OCI-LY7 (cell line): ENCODE results near the gene DPM3. TPM values are rescaled to one million over a fixed set of nuclear protein-coding genes. Genes with fewer than 3 reads are reported as not detected.

ENCODE experiments used
- BruUV-seq: library from RNA; stranded (reverse); fragments of 400-500 nt; replicated peaks from 2 replicates; lab custom pipeline; 2021; lab: Mats Ljungman, UMichigan
- CTCF ChIA-PET: fragments of 300-600 bp; sonication (Branson Sonifier 250); formaldehyde crosslinking; loops from one replicate; lab custom pipeline; 2022; ENCODE audit warnings: antibody characterized with exemption; ENCODE audit not compliant: unreplicated experiment; lab: Charles Lee
- POLR2A ChIA-PET: fragments of 300-600 bp; sonication (Branson Sonifier 250); formaldehyde crosslinking; loops from one replicate; lab custom pipeline; 2022; ENCODE audit warnings: antibody characterized with exemption; lab: Charles Lee
- DNase-seq: peaks from one replicate; pipeline ENCODE4 v3.0.0-alpha.2; 2015; ENCODE audit warnings: low spot score
- H2AFZ ChIP-seq: fragments of 200-600 bp; sonication (generic), shearing (Covaris generic); 2 replicates; pipeline ENCODE4 v1.6.1; 2014; ENCODE audit warnings: mild to moderate bottlenecking, antibody characterized with exemption, low read length, moderate library complexity
- H3K27ac ChIP-seq: fragments of 200-600 bp; sonication (generic); 2 replicates; pipeline ENCODE4 v1.5.1; 2014; ENCODE audit warnings: mixed run types, low read depth, mild to moderate bottlenecking, moderate library complexity, low read length, inconsistent platforms; ENCODE audit not compliant: poor library complexity, severe bottlenecking
- H3K36me3 ChIP-seq: fragments of 200-600 bp; sonication (generic); 2 replicates; pipeline ENCODE4 v1.6.1; 2014; ENCODE audit warnings: mild to moderate bottlenecking, antibody characterized with exemption, low read length, moderate library complexity, mixed read lengths; ENCODE audit not compliant: insufficient read depth
- H3K4me1 ChIP-seq: fragments of 200-600 bp; sonication (generic); 2 replicates; pipeline ENCODE4 v1.5.1; 2014; ENCODE audit warnings: mild to moderate bottlenecking, low read length; ENCODE audit not compliant: insufficient read depth, poor library complexity, severe bottlenecking
- H3K4me2 ChIP-seq: fragments of 200-600 bp; sonication (generic); 2 replicates; pipeline ENCODE4 v1.6.1; 2014; ENCODE audit warnings: mild to moderate bottlenecking, low read length
- H3K4me3 ChIP-seq: fragments of 200-600 bp; sonication (generic); 2 replicates; pipeline ENCODE4 v1.5.1; 2014; ENCODE audit warnings: mild to moderate bottlenecking, low read depth, low read length; ENCODE audit not compliant: poor library complexity, severe bottlenecking
- H3K79me2 ChIP-seq: fragments of 200-600 bp; sonication (generic); 2 replicates; pipeline ENCODE4 v1.6.1; 2016; ENCODE audit warnings: low read depth, mild to moderate bottlenecking, low read length, moderate library complexity, mixed read lengths; ENCODE audit not compliant: insufficient read depth
- H3K9me2 ChIP-seq: fragments of 200-600 bp; sonication (generic); 2 replicates; pipeline ENCODE4 v1.6.1; 2016; ENCODE audit warnings: mild to moderate bottlenecking, low read length, mixed read lengths; ENCODE audit not compliant: insufficient read depth
- H3K9me3 ChIP-seq: fragments of 200-600 bp; sonication (generic); 2 replicates; pipeline ENCODE4 v1.6.1; 2014; ENCODE audit warnings: mild to moderate bottlenecking, mixed run types, low read length, mixed read lengths
- H4K20me1 ChIP-seq: fragments of 200-600 bp; sonication (generic); 2 replicates; pipeline ENCODE4 v1.6.1; 2014; ENCODE audit warnings: mild to moderate bottlenecking, antibody characterized with exemption, low read length, moderate library complexity, mixed read lengths; ENCODE audit not compliant: insufficient read depth
- EZH2phosphoT487 ChIP-seq: fragments of 200-600 bp; sonication (generic); IDR thresholded peaks from 2 replicates; pipeline ENCODE4 v1.6.1; 2018; ENCODE audit warnings: low read depth, borderline replicate concordance, mild to moderate bottlenecking, mixed run types, antibody characterized with exemption, low read length, moderate library complexity, mixed read lengths
- intact Hi-C: fragments of 100-400 bp; cut with micrococcal nuclease; formaldehyde crosslinking; loops from one replicate; pipeline ENCODE4 v1.10.0; 2022; ENCODE audit not compliant: unreplicated experiment
- total RNA-seq, 2 experiments: library from RNA; depleted of rRNA in 1 of 2; stranded (reverse); fragments of >200 nt in 1 of 2; shearing (Covaris generic) in 1 of 2; gene quantifications; 2 replicates each; pipeline ENCODE4 v1.2.3, GENCODE V29; 2014 to 2022
- TF ChIP-seq, protein P1 (sequence below): fragments of 200-600 bp; sonication (generic); conservative IDR thresholded peaks from 2 replicates; pipeline ENCODE4 v1.5.1; 2014; ENCODE audit warnings: mild to moderate bottlenecking, antibody characterized with exemption, low read length, moderate library complexity, mixed read lengths

Gene DPM3
- total RNA-seq, 2 experiments from 2014 or later: 32.5 to 65.9 TPM

DNA sequence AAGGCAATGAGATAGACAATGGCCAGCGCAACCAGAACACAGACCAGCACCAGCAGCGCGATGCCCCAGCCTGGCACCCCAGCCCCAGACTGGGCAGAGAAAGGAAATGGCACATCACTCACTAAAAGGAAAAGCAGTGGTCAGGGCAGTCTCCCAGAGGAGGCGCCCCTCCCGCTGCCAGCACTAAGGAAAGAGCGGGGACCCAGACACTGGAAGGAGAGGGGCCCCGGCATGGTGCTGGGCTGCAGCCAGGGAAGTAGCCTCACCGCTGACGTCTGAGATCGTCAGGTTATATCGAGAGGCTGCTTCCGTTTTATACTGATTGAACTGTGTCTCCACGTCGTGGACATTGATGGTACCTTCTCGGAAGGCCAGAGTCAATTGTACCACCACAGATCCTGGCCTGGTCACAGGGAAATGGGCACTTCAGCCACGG is 47.1 kb upstream of the DPM3 start:
- H3K9me3 ChIP-seq: no peaks in the 10 kb centered on the region
- POLR2A ChIA-PET: no interaction called here
- no peak overlapping the region for H3K4me3 ChIP-seq
- no peaks in the 10 kb centered on the region for H4K20me1 ChIP-seq
- no peaks in the 10 kb centered on the region for H3K36me3 ChIP-seq
- CTCF ChIA-PET: no interaction called here
- peaks cover 20% of the 10 kb centered on the region for H3K4me1 ChIP-seq
- no peak for DNase-seq
- TF ChIP-seq EZH2phosphoT487: no peak
- TF ChIP-seq, protein P1, sequence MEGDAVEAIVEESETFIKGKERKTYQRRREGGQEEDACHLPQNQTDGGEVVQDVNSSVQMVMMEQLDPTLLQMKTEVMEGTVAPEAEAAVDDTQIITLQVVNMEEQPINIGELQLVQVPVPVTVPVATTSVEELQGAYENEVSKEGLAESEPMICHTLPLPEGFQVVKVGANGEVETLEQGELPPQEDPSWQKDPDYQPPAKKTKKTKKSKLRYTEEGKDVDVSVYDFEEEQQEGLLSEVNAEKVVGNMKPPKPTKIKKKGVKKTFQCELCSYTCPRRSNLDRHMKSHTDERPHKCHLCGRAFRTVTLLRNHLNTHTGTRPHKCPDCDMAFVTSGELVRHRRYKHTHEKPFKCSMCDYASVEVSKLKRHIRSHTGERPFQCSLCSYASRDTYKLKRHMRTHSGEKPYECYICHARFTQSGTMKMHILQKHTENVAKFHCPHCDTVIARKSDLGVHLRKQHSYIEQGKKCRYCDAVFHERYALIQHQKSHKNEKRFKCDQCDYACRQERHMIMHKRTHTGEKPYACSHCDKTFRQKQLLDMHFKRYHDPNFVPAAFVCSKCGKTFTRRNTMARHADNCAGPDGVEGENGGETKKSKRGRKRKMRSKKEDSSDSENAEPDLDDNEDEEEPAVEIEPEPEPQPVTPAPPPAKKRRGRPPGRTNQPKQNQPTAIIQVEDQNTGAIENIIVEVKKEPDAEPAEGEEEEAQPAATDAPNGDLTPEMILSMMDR: no peak
- H2AFZ ChIP-seq: no peak overlapping the region
- no TSS peak for BruUV-seq
- no peak overlapping the region for H3K27ac ChIP-seq
- H3K9me2 ChIP-seq: no peaks in the 10 kb centered on the region
- H3K4me2 ChIP-seq: no peak overlapping the region
- no peaks in the 10 kb centered on the region for H3K79me2 ChIP-seq
- intact Hi-C loops: no loop called here

GRCh38 chr1:155186794-155187455 is 46.6 kb upstream of the DPM3 start:
- H3K79me2 ChIP-seq: no peaks in the 10 kb centered on the region
- CTCF ChIA-PET: no interaction called here
- intact Hi-C loops: no loop called here

More at GRCh38 chr1:155186794-155187455, 46.6 kb upstream of the DPM3 start:
- H3K9me3 ChIP-seq: no peaks in the 10 kb centered on the region
- POLR2A ChIA-PET: no interaction called here
- peaks cover 20% of the 10 kb centered on the region for H3K4me1 ChIP-seq
- no peak overlapping the region for H3K4me2 ChIP-seq
- no peaks in the 10 kb centered on the region for H3K9me2 ChIP-seq
- DNase-seq: no peak
- H3K4me3 ChIP-seq: no peak overlapping the region
- no TSS peak for BruUV-seq
- H3K36me3 ChIP-seq: no peaks in the 10 kb centered on the region
- no peaks in the 10 kb centered on the region for H4K20me1 ChIP-seq
- H3K27ac ChIP-seq: no peak overlapping the region
- no peak overlapping the region for H2AFZ ChIP-seq
- TF ChIP-seq EZH2phosphoT487: no peak
- TF ChIP-seq, protein P1: no peak
